Mesenteric fat pad (tissue), 1 donor: ENCODE results near the gene PANK4. TPM values are rescaled to one million over a fixed set of nuclear protein-coding genes. Genes with fewer than 3 reads are reported as not detected.

ENCODE experiments used
- DNase-seq: peaks from one replicate; pipeline ENCODE4 v3.0.0-alpha.2; 2020; ENCODE audit warnings: low spot score
- total RNA-seq: library from RNA; stranded (reverse); fragmentation: NEBNext Ultra II Directional; extraction: Animal tissue kit (Norgen Biotek cat#: 25700); gene quantifications from one replicate; pipeline ENCODE4 v1.2.1, GENCODE V29; 2021
- donor health status: DM: yes; HTN: yes; CAD: no.

The PANK4 gene
- total RNA-seq, 1 donor from 2014 or later = 23.0 TPM

- peak; percentile 93 for DNase-seq
Observed at GRCh38 chr1:2545754-2546514, 19.5 kb upstream of the PANK4 start.

- no peak for DNase-seq
Observed at GRCh38 chr1:2544875-2545640, 18.7 kb upstream of the PANK4 start.

GRCh38 chr1:2544093-2544874 lies 17.9 kb upstream of the PANK4 start:
- DNase-seq = no peak

GRCh38 chr1:2543543-2544092 lies 17.2 kb upstream of the PANK4 start:
- DNase-seq = no peak

- no peak for DNase-seq
Observed at GRCh38 chr1:2542246-2542915, 16.0 kb upstream of the PANK4 start.

- DNase-seq = no peak
Observed at GRCh38 chr1:2541619-2542245, 15.3 kb upstream of the PANK4 start.

GRCh38 chr1:2540816-2541492 lies 14.6 kb upstream of the PANK4 start:
- DNase-seq = no peak

GRCh38 chr1:2539312-2539907 lies 13.0 kb upstream of the PANK4 start:
- DNase-seq = no peak

GRCh38 chr1:2538872-2539271 lies 12.5 kb upstream of the PANK4 start:
- no peak for DNase-seq

GRCh38 chr1:2538376-2538775 lies 12.0 kb upstream of the PANK4 start:
- no peak for DNase-seq

- no peak for DNase-seq
Observed at GRCh38 chr1:2537784-2538115, 11.4 kb upstream of the PANK4 start.

- no peak for DNase-seq
Observed at GRCh38 chr1:2535981-2536380, 9.6 kb upstream of the PANK4 start.

GRCh38 chr1:2535455-2535854 lies 9.1 kb upstream of the PANK4 start:
- no peak for DNase-seq

- no peak for DNase-seq
Observed at GRCh38 chr1:2534687-2535441, 8.5 kb upstream of the PANK4 start.

GRCh38 chr1:2534315-2534686 lies 7.9 kb upstream of the PANK4 start:
- no peak for DNase-seq

- DNase-seq = no peak
Observed at GRCh38 chr1:2533365-2533764, 7.0 kb upstream of the PANK4 start.

- DNase-seq = no peak
Observed at GRCh38 chr1:2532485-2533160, 6.2 kb upstream of the PANK4 start.
